ENCODE results near the gene DDX24. TPM values are rescaled to one million over a fixed set of nuclear protein-coding genes. Genes with fewer than 3 reads are reported as not detected.

Gene DDX24
- total RNA-seq, 1 donor from 2014 or later = 65.8 TPM

DNA sequence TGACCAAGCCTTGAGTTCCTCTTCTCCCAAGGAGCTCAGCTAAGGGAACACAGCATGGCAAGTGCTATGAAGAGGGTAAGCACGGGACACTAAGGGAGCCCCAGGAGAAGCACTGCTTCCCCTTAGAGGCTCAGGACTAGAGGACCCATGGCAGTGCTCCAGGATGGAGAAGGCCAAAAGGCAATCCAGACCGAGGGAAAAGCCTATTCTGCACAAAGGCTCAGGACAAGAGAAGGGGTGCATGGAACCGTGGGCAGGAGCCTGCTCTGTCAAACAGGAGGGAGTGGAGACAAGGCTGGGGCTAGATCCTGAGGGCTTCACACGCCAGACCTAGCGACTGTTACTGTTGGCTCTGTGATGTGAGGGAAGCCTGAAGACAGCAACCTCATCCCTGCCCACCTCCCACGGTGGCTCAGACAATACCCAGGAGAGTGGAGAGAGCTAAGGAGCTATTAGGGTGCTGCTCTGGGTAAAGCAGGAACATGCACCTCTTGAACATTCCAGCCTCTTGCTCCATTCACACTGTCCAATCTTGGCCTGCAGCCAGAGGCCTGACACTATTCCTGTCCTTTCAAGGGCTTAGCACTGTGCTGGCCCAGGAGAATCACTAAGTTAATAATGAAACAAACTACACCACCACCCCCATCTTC is 30.6 kb downstream of the DDX24 start:
- Histone ChIP-seq H3K27me3 (ENCODE audit: control insufficient read depth, insufficient read depth, low read length) (no peaks in the 10 kb centered on the region), H3K36me3 (ENCODE audit: control insufficient read depth, insufficient read depth, low read length) (peaks cover 37% of the 10 kb centered on the region), H3K4me3 (ENCODE audit: low read depth, low read length) (no peak overlapping the region)
- DNase-seq (ENCODE audit: low read depth) (no peak), FAIRE-seq (peak; percentile 32)
- TF ChIP-seq, protein P1, sequence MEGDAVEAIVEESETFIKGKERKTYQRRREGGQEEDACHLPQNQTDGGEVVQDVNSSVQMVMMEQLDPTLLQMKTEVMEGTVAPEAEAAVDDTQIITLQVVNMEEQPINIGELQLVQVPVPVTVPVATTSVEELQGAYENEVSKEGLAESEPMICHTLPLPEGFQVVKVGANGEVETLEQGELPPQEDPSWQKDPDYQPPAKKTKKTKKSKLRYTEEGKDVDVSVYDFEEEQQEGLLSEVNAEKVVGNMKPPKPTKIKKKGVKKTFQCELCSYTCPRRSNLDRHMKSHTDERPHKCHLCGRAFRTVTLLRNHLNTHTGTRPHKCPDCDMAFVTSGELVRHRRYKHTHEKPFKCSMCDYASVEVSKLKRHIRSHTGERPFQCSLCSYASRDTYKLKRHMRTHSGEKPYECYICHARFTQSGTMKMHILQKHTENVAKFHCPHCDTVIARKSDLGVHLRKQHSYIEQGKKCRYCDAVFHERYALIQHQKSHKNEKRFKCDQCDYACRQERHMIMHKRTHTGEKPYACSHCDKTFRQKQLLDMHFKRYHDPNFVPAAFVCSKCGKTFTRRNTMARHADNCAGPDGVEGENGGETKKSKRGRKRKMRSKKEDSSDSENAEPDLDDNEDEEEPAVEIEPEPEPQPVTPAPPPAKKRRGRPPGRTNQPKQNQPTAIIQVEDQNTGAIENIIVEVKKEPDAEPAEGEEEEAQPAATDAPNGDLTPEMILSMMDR (IDR thresholded peaks at IDR 0.05; ENCODE audit: insufficient read depth, low read length, severe bottlenecking) = no peak

DNA sequence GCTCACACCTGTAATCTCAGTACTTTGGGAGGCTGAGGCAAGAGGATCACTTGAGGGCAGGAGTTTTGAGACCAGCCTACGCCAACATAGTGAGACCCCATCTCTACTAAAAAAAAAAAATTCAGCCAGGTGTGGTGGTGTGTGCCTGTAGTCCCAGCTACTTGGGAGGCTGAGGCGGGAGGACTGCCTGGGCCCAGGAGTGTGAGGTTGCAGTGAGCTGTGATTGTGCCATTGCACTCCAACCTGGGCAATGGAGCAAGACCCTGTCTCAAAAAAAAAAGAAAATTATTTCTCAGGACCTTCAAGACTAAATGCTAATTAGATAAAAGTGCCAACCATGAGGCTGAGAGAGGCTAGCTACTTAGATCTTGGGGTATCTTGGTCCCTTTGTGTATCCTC is 31.4 kb downstream of the DDX24 start:
- no peak for FAIRE-seq
- H3K36me3 ChIP-seq (ENCODE audit: control insufficient read depth, insufficient read depth, low read length) = peaks cover 37% of the 10 kb centered on the region

GRCh38 chr14:94048691-94049624 is 32.0 kb downstream of the DDX24 start:
- H3K36me3 ChIP-seq (ENCODE audit: control insufficient read depth, insufficient read depth, low read length) = peaks cover 37% of the 10 kb centered on the region
- no peaks in the 10 kb centered on the region for H3K27me3 ChIP-seq (ENCODE audit: control insufficient read depth, insufficient read depth, low read length)
- FAIRE-seq (no peak), DNase-seq (ENCODE audit: low read depth) (no peak)
- TF ChIP-seq, protein P1 (IDR thresholded peaks at IDR 0.05; ENCODE audit: insufficient read depth, low read length, severe bottlenecking) = no peak
- no peak overlapping the region for H3K4me3 ChIP-seq (ENCODE audit: low read depth, low read length)

More for the DNA sequence above, 31.4 kb downstream of the DDX24 start:
- no peak for DNase-seq (ENCODE audit: low read depth)
- TF ChIP-seq, protein P1 (IDR thresholded peaks at IDR 0.05; ENCODE audit: insufficient read depth, low read length, severe bottlenecking) = no peak
- H3K27me3 ChIP-seq (ENCODE audit: control insufficient read depth, insufficient read depth, low read length) = no peaks in the 10 kb centered on the region
- no peak overlapping the region for H3K4me3 ChIP-seq (ENCODE audit: low read depth, low read length)

GRCh38 chr14:94047581-94047980 is 33.4 kb downstream of the DDX24 start:
- TF ChIP-seq, protein P1 (IDR thresholded peaks at IDR 0.05; ENCODE audit: insufficient read depth, low read length, severe bottlenecking) = no peak
- no peak for DNase-seq (ENCODE audit: low read depth)
- no peaks in the 10 kb centered on the region for H3K27me3 ChIP-seq (ENCODE audit: control insufficient read depth, insufficient read depth, low read length)
- no peak overlapping the region for H3K4me3 ChIP-seq (ENCODE audit: low read depth, low read length)
- no peak for FAIRE-seq
- H3K36me3 ChIP-seq (ENCODE audit: control insufficient read depth, insufficient read depth, low read length) = peaks cover 36% of the 10 kb centered on the region

DNA sequence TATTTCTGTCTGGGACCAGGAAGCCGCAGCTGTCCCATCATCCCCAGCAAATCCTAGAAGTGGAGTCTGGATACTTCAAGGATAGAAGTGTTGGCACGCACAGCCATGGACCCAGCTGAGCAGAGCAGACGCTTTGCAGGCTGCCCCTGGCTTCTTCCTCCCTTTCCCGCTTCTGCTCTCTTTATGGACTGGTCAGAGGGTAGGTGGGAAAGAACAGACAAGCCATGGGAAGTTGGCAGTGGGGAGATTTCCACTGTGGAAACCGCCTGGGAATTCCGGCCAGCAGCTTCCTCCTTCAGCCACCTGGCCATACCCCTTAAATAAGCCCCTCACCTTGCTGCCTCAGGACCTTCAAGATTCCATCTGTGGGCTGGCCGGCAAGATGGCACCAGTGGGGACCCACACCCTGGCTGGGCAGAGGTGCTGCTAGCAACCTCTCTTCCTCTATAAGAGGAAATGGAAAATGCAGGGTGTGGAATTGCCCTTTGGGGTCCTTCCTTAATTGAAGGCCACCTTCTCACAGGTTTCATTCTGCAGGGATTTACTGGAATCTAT is 34.2 kb downstream of the DDX24 start:
- no peak for DNase-seq (ENCODE audit: low read depth)
- TF ChIP-seq, protein P1 (IDR thresholded peaks at IDR 0.05; ENCODE audit: insufficient read depth, low read length, severe bottlenecking) = no peak
- Histone ChIP-seq H3K27me3 (ENCODE audit: control insufficient read depth, insufficient read depth, low read length) (no peaks in the 10 kb centered on the region), H3K4me3 (ENCODE audit: low read depth, low read length) (no peak overlapping the region), H3K36me3 (ENCODE audit: control insufficient read depth, insufficient read depth, low read length) (peaks cover 32% of the 10 kb centered on the region)
- FAIRE-seq = no peak
